NCI-H1092 (cell line): ENCODE measurements around the gene SUSD3.
"Not testable (repeated sequence)": the region's sequence is repeated elsewhere in the genome, so short reads cannot be mapped to it uniquely, and the experiment has no call there.

ENCODE experiments used
- DNase-seq: peaks from one replicate; lab custom pipeline; 2025; lab: John Stamatoyannopoulos, UW

The SUSD3 gene

DNA sequence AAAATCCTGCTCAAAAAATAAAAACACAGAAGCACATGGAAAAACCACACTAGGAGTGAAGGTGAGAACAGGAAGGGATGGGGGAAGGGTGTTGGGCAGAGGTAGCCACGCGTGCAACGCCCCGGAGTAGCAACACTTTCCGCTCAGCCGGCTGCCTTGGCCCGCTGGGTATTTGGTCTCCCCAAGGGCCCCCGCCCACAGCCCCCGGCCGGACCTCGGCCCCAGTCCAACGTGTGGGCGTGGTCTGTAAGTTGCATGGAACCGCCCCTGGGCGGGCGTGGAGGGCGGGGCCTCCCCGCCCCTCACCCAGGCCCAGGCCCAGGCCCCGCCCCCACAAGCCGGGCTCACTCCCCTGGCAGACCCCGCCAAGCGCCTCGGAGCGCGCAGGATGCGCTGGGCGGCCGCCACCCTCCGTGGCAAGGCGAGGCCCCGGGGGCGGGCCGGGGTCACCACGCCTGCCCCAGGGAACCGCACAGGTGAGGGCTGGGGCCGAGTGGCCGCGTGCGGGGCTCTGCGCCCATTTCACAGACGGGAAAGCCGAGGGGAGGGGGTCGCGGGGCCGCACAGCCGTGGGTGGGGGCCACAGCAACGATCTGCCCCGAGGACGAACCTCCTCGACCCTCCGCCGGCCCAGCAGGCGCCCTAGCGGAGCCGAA, at the start of gene SUSD3:
TSS of gene SUSD3 (plus strand) at position 347 of the 656 bp plus-strand sequence. CDS start at position 389, 42 bp downstream.
- no peak for DNase-seq

DNA sequence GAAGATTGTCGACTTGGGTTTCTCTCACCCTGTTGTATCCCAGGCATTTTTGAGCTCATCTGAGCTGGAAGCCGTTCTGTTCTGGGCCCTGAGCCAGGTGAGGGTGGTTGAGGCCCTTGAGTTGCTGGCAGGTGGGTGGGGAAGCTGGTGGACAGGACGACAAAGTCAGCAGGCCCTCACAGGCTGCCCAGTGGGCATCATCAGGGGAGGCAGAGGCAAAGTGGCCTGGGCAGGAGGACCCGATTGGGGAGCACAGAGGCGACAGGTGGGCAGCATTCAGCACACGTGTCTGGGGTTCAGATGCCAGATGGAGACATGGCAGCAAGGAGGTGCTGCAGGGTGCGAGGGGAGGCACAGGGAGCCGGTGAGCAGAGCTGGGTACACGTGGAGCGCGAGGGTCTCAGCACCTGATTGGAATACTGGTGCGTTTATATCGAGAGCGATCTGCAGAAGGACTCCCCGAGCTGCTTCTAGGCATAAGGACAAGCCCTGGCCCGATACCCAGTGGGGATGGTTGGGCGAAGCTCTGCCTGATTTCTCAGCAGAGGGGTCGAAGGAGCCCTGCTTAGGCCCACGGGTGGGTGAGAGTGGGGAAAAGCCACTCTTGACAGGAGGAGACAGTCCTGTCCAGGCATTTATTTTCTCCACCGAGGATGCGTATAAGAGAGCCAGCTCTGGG, 49.0 kb upstream of the SUSD3 start:
- DNase-seq, result peak; percentile 54

DNA sequence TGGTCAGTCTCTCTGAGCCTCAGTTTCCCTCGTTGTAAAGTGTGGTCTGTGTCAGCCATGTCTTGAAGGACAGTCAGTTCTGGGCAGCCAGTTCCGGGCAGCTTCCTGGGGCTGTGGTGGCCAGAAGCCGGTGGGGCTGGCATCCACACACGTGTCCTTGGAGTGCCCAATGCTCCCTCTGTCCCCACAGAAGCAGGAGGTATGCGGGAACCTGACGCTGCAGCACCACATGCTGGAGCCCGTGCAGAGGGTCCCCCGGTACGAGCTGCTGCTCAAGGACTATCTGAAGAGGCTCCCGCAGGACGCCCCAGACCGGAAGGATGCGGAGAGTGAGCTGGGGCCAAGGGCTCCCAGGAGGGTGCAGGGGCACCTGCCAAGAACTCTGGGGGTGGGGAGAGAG, 48.4 kb upstream of the SUSD3 start:
- DNase-seq, result no peak

DNA sequence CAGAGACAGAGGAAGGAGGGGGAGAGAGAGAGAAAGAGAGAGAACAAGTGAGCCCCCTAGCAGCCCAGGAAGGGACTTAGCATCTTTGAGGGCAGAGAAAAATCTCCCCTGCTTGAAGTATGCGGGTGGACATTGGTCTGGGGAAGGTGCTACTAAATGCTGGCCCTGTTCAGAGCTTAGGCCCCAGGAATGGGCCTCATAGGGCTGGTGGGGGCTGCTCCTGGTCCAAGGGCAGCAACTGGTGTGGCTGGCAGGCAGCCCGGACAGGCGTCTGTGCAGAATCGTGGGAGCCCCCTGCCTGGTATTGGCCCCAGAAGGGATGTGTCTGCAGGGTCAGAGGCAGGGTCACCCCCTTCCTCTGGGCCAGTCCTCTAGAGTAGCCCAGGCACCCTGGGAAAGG, 47.8 kb upstream of the SUSD3 start:
- DNase-seq, result no peak

DNA sequence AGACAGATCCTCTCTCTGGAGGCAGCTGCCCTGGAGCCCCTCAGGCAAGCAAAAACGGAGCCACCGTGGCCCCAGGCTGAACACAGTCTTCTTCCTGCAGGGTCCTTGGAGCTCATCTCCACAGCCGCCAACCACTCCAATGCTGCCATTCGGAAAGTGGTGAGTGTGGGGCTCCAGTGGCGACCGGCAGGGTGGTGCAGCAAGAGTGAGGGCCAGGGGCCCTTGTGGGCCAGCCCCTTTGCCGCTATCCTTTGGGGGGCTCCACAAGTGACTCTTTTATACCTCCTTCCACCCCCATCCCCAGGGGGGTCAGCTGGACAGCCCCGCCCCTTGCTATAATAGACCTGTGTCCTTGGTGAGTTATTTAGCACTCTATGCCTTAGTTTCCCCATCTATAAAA, 47.4 kb upstream of the SUSD3 start:
- no peak for DNase-seq

DNA sequence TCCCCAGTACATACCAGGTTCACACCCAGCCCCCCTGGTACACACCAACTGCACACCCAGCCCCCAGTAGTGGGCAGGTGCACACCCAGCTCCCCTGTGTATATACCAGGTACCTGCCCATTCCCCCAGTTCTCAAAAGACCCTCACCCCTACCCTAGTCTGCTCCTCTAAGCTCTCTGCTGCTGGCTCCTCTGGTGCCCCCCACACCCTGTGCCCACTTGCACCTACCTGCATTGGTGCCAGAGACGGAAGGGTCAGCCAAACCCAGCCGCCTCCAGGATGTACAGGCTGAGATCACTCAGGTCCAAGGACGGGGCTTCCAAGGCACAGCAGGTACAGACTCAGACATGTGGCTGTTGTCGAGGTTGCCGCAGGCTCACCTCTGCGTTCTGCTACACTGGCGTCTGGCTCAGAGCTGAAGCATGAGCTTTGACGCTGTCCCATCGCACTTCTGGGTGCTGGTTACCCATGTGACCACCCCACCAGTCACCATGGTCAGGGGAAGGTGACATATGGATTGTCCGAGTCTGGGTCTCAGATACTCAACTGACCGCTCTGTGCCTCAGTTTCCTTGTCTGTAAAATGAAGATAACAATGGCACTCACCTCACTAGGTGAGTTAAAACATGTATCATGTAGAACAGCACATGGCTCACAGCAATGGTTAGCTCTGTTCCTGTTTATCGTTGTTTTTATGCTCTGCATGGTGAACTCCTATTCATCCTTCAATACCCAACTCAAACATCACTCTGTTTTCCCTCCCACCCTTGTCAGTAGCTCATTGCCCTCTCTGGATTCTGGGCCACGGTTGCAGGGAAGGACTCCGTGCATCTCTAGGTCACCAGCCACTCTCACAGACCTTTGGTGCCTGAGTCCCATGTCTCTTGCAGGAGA, 45.3 kb upstream of the SUSD3 start:
- no peak for DNase-seq

DNA sequence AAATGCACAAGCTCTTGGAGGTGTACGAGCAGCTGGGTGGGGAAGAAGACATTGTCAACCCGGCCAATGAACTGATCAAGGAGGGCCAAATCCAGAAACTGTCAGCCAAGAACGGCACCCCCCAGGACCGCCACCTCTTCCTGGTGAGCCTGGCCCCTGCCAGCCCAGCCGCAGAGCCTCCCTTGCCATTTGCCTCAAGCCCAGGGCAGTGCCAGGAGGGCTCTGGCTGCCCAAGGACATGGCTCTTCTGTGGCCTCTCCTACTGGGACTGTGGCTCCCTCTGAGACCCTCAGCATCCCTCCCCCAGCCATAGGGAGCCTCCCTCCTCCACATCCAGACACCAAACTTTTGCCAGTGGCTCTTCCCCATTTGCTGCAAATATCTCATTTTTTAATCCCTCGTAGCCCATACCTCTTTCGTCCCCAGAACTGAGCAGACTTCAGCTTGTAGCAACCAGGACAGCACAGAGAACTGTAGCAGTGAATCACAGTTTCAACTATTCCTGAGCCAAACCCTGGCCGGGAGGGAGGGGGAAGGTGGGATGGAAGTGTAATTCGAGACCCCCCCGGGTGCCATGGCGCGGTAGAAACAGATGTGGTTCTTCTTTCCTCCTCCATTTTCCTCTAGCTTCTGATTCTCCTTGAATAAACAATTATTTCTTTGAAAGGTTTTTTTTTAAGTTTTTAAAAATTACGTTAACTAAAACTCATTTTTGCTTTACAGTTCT, 44.5 kb upstream of the SUSD3 start:
- DNase-seq, result no peak

DNA sequence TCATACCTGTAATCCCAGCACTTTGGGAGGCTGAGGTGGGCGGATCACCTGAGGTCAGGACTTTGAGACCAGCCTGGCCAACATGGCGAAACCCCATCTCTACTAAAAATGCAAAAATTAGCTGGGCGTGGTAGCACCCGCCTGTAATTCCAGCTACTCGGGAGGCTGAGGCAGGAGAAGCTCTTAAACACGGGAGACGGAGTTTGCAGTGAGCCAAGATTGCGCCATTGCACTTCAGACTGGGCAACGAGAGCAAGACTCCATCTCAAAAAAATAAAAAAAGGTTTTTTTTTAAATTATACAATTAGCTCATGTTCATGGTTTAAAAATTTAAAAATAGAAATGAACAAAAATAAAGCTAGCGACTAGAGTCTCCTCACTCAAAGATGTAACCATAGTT, 43.3 kb upstream of the SUSD3 start:
- not testable (repeated sequence) for DNase-seq

DNA sequence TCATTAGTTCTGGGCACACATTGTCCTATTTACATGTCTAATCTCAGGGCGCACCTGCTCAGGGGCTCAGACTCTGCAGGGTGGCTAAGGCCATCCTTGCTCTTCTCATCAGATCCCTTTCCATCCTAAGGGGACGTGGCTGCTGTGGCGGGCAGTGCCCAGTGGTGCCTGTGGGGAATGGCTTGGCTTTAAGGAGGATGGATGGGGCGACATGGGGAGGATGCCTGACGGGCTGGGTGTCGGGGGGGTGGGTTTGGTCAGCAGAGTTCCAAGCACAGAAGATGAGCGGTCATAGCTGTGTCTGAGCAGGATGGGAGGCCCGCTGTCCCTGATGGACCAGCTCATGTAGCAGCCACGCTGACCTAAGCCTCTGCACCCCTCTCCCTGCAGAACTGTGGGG, 40.9 kb upstream of the SUSD3 start:
- DNase-seq, result no peak

DNA sequence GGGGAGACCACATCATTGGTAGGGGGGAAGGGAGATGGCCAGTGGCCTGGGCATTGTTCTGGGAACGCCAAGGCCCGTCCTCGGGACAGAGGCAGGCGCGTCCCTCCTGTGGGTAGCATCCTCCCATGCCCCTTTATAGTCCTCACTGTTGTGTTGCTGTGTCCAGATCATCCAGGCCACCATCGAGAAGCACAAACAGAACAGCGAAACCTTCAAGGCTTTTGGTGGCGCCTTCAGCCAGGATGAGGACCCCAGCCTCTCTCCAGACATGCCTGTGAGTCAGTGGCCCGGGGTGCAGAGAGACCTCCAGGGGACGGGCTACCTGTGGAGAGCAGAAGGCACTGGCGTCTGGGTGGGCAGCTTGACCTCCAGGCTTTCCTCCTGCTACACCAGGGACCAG, 38.4 kb upstream of the SUSD3 start:
- DNase-seq, result no peak

DNA sequence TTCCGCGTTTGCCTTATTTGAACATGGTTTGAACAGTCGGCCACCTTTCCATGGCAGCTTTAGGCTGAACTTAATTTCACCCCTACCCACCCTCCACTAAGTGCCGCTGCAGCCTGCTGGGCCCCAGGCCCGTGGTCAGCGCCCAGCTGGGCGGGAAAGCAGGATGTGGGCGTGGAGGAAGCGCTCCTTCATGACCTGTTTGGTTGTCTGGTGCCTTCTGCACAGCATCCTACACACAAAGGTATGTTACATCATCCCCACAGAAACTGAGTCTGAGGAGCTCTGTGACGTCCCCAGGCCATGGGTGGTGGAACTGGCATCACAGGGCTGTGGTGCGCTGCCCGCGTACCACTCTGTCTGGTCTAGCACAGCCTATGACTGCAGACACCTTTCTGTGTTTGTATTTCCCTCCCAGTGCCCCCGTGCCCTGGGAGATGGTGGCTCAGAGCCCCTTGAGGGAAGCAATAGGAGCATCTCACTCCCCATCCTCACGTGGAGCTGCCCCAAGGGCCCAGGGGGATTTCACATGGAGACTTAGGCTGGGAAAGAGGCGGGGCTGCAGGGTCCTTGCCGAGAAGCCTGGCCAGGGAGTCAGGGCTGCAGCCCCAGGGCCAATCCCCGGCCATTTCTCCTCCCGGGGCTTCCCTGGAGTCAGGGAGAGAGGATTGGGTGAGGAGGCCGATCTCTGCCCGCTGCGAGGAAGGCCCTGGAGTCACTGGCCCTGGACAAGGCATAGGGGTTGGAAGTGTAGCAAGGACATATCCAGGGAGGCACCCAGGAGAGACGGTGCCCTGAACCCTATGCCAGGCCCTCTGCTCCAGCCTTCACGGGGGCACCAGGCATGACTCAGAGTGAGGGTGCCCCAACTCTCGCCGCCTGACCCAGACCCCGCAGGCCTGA, 37.5 kb upstream of the SUSD3 start:
- DNase-seq, result no peak

DNA sequence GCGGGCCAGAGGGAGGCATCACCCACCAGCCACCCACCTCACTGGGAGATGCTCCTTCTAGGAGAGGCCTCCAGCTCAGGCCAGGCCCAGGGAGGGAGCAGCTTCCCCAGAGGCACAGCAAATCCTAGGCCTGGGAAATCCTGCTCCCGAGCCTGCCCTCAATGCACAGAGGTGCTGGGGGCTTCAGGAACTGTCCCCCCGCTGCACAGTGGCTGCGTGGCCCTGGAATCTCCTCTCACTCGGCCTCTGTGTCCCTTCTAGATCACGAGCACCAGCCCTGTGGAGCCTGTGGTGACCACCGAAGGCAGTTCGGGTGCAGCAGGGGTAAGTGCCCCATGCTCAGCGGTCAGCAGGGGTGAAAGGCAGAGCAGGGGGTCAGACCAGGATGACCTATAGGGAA, 36.4 kb upstream of the SUSD3 start:
- no peak for DNase-seq

DNA sequence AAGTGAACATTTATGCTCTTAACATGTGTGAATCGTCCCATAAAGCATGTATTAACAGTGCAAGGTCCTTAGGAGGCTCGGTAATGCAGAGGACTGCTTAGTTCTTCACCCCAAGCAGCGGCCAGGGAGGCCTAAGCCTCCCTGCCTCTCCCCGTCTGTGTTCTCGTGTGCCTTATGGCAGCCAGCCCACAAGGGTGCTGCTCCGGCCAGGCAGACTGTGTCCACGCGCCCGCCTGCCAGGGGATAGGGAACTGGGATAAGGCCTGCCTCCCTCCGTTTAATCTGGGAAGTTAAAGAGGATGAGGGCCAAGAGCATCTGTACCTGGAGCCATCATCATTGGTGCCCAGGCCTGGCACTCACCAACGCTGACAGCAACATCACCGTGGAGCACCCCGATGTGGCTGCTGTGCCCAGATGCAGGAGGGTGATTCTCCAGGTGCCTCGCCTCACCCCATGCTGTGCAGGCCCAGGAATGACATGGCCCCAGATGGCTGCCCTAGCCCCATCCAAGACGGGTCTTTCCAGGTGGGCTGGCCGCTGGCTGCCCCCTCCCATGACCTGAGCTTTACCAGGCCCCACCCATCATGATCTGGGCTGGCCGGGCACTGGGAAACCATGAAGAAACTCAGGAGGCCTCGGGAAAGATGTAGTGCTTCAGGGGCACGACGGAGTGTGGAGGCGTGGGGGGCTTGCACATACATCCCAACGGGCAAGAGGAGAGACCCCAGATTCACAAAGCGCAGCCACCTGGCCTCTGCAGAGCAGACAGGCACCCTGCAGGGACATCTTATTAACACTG, 35.6 kb upstream of the SUSD3 start:
- no peak for DNase-seq

DNA sequence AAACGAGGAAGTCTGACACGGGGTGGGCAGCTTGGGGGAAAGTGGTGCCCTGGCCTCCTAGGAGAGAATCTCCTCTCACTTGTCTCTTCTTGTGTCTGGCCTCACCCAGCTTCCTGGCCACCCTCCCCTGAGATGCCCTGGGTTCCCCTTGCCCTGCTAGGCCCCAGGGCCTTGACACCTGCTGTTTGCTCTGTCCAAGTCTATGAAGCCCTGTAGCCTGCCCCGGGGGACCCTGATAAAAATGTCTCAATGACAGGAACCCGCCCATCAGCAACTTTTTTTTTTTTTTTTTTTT, 35.0 kb upstream of the SUSD3 start:
- DNase-seq, result no peak

DNA sequence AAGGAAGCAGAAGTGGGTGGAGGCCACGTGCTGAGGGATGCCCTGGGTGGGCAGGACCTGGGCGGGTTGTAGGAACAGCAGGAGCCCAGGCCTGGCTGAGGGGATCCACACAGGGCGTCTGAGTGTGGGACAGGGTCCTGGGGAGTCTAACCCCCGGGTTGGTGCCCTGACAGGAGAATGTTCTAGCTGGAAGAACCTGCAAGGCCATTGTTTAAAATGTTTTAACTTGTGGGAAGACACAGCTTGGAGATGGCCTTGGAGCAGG, 33.9 kb upstream of the SUSD3 start:
- DNase-seq, result no peak

DNA sequence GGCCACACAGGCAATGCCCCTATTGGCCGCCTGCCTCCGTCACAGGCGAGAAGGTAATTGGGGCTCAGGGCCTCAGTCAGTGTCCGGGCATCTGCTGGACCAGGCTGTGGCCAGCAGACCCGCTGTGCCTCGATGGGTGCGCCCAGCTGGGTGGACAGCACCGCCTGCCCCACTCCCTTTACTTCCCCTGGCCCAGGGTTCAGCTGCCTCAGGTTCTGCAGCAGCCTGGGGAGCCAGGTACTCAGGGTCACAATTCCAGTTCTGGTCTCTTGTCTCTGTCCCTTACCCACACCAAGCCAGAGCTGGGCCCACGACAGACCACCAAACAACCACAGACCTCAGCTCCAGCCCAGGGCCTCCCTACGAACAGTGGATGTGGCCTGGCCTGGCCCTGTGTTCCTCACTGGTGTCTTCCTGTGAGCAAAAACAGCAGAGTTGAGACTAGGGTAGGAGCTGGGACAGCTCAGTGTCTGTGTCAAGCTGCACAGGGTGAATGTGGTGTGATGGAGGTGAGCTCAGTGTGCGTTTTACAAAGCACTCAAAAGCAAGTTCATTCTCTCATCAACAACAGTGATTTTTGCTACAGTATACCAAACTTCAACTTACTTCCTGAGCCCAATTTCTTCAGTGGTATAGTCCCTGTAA, 33.4 kb upstream of the SUSD3 start:
- no peak for DNase-seq

DNA sequence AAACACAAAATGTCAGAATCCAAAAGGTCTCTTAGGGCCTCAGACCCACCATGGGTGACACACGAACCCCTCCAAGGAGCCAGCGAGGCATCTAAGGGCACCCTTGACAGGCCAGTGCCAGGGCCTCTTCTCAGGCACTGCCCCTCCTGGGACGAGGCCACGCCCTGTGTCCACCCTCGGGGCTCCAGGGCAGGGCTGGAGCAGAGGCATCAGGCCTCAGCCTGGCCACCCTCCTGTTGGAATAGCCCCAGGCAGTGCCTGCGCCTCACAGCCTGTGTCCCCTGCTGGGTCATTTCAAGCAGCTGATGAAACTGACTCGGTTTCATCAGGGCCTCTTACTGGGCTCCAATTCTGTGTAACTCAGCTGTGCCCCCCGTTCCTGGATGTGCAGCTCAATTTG, 32.8 kb upstream of the SUSD3 start:
- DNase-seq, result no peak

DNA sequence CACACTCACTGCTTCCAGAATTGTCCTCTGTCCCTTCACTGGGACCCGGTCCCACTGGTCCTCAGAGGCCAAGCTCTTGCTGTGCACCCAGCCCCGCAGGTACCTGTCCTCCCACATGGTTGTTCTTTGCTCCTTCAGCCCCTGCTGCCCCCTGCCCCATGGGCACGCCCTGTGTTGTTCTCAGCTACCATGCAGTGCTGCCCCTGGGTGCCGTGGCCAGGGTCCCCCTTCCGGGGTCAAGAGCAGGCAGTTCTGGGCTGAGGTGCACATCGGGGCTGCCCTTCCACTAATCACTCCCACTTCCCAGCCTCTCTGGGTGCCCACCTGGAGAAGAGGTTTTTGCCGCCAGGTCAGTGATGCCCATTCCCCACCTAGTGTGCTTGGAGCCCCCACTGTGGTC, 31.9 kb upstream of the SUSD3 start:
- DNase-seq, result no peak

DNA sequence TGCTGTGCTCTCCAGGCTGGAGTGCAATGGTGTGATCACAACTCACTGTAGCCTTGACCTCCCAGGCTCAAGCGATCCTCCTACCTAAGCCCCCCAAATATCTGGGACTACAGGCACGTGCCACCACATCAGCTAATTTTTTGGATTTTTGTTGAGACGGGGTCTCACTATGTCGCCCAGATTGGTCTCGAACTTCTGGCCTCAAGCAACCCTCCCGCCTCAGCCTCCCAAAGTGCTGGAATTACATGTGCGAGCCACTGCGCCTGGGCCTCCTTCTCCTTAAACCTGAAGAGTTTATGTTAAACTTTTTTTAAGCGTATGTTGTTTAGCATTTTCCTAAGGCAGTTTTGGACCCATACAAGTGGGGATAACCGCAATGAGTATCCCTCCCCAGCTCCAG, 30.8 kb upstream of the SUSD3 start:
- no peak for DNase-seq

DNA sequence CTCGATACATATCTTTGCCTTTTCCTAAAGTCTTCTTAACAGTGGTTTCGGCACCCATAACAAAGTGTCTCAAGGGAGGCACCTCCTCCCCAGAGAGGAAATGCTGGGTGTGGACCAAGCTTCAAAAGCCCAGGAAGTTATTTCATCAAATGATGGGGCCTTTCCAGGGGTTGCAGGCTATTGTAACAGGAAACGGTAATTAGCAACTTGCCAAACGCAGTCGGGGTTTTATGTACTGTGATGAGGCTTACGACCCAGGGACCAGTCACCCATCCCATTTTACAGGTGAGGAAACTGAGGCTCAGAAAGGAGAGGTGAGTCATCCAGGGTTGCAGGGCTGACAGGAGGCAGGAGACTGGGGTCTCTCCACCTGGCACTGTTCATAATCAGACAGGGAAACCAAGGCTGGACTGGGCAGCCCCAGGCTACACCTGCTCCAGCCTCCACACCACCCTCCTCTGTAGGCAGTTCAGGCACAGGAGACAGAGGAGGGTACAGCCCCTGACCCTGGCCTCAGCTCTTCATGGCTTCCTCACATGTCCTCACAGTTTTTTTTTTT, 30.0 kb upstream of the SUSD3 start:
- DNase-seq, result no peak
